GM21447 (cell line): ENCODE results near the gene NGEF.

ENCODE experiments used
- ATAC-seq: cut with Tn5 transposase; IDR thresholded peaks from one replicate; pipeline ENCODE4 v1.9.1; 2021; ENCODE audit not compliant: unreplicated experiment

The NGEF gene

GRCh38 chr2:232887171-232887850 is 125.7 kb downstream of the NGEF start:
- no peak for ATAC-seq

GRCh38 chr2:232886632-232887031 is 126.4 kb downstream of the NGEF start:
- no peak for ATAC-seq

GRCh38 chr2:232886176-232886575 is 126.9 kb downstream of the NGEF start:
- no peak for ATAC-seq

- ATAC-seq: no peak
These were observed 127.6 kb downstream of the NGEF start for GRCh38 chr2:232885264-232885961.

GRCh38 chr2:232884549-232885263 is 128.3 kb downstream of the NGEF start:
- ATAC-seq: no peak

GRCh38 chr2:232884001-232884421 is 129.0 kb downstream of the NGEF start:
- ATAC-seq: no peak

- no peak for ATAC-seq
These were observed 129.8 kb downstream of the NGEF start for GRCh38 chr2:232883116-232883721.

- no peak for ATAC-seq
These were observed 130.4 kb downstream of the NGEF start for GRCh38 chr2:232882505-232883115.

- ATAC-seq: no peak
These were observed 131.0 kb downstream of the NGEF start for GRCh38 chr2:232882085-232882484.

- ATAC-seq: no peak
These were observed 132.2 kb downstream of the NGEF start for GRCh38 chr2:232880764-232881351.

- no peak for ATAC-seq
These were observed 133.2 kb downstream of the NGEF start for GRCh38 chr2:232879618-232880494.

- ATAC-seq: no peak
These were observed 134.0 kb downstream of the NGEF start for GRCh38 chr2:232878855-232879617.

GRCh38 chr2:232877940-232878511 is 135.0 kb downstream of the NGEF start:
- ATAC-seq: no peak

- ATAC-seq: no peak
These were observed 136.0 kb downstream of the NGEF start for GRCh38 chr2:232876978-232877441.

- ATAC-seq: no peak
These were observed 136.7 kb downstream of the NGEF start for GRCh38 chr2:232876161-232876977.

- ATAC-seq: no peak
These were observed 137.6 kb downstream of the NGEF start for GRCh38 chr2:232875256-232876121.
